HG03457 (cell line): ENCODE results near the gene UNC45A.
A peak's percentile ranks its signal among the peaks of the same experiment; 100 is the strongest.

Experiments
- ATAC-seq: cut with Tn5 transposase; IDR thresholded peaks from one replicate; pipeline ENCODE4 v1.9.1; 2021; ENCODE audit warnings: moderate number of reproducible peaks; ENCODE audit not compliant: unreplicated experiment

UNC45A gene

GRCh38 chr15:90934949-90935751 lies at the start of gene UNC45A:
UNC45A (plus strand) TSS chr15:90935285; CDS start chr15:90935325, 40 bp downstream.
- peak; percentile 42 for ATAC-seq

GRCh38 chr15:90885432-90886290 lies 49.4 kb upstream of the UNC45A start:
- ATAC-seq = peak; percentile 59

GRCh38 chr15:90886291-90886614 lies 48.8 kb upstream of the UNC45A start:
- ATAC-seq = no peak

- ATAC-seq = no peak
Measured at GRCh38 chr15:90887037-90887481, 48.0 kb upstream of the UNC45A start.

- ATAC-seq = no peak
Measured at GRCh38 chr15:90889313-90889730, 45.8 kb upstream of the UNC45A start.

GRCh38 chr15:90889736-90890456 lies 45.2 kb upstream of the UNC45A start:
- no peak for ATAC-seq

GRCh38 chr15:90890839-90891238 lies 44.2 kb upstream of the UNC45A start:
- no peak for ATAC-seq

GRCh38 chr15:90891346-90891949 lies 43.6 kb upstream of the UNC45A start:
- no peak for ATAC-seq

- no peak for ATAC-seq
Measured at GRCh38 chr15:90892023-90892422, 43.1 kb upstream of the UNC45A start.

- no peak for ATAC-seq
Measured at GRCh38 chr15:90892498-90893174, 42.4 kb upstream of the UNC45A start.

- no peak for ATAC-seq
Measured at GRCh38 chr15:90893175-90894090, 41.7 kb upstream of the UNC45A start.

GRCh38 chr15:90895571-90896117 lies 39.4 kb upstream of the UNC45A start:
- no peak for ATAC-seq

- peak; percentile 45 for ATAC-seq
Measured at GRCh38 chr15:90897131-90897655, 37.9 kb upstream of the UNC45A start.

- no peak for ATAC-seq
Measured at GRCh38 chr15:90901175-90902039, 33.7 kb upstream of the UNC45A start.

- peak; percentile 70 for ATAC-seq
Measured at GRCh38 chr15:90902040-90902839, 32.8 kb upstream of the UNC45A start.

GRCh38 chr15:90902840-90903732 lies 32.0 kb upstream of the UNC45A start, which contains the start of gene MAN2A2:
MAN2A2 (plus strand) TSS chr15:90903302; CDS start chr15:90904208, 906 bp downstream.
- peak; percentile 34 for ATAC-seq
